Endodermal cell (in vitro differentiated cells): Measurements from ENCODE around the gene TNFAIP8L1. TPM values are rescaled to one million over a fixed set of nuclear protein-coding genes. Genes with fewer than 3 reads are reported as not detected.
A peak's percentile ranks its signal among the peaks of the same experiment; 100 is the strongest.

Source experiments
- DNase-seq: peaks from one replicate; pipeline ENCODE4 v3.0.0-alpha.2; 2017
- H3K27ac ChIP-seq: 2 replicates; pipeline ENCODE4 v1.5.1; 2013; ENCODE audit warnings: mild to moderate bottlenecking, low read depth, low read length, moderate library complexity
- H3K27me3 ChIP-seq: 2 replicates; pipeline ENCODE4 v1.6.1; 2013; ENCODE audit warnings: mild to moderate bottlenecking, low read length, moderate library complexity; ENCODE audit not compliant: insufficient read depth, control insufficient read depth, poor library complexity, severe bottlenecking
- H3K36me3 ChIP-seq: 2 replicates; pipeline ENCODE4 v1.7.0; 2013; ENCODE audit warnings: mild to moderate bottlenecking, low read length, moderate library complexity; ENCODE audit not compliant: control insufficient read depth, insufficient read depth
- H3K4me1 ChIP-seq: one replicate; pipeline ENCODE4 v1.7.0; 2013; ENCODE audit warnings: low read length; ENCODE audit not compliant: control insufficient read depth, insufficient read depth
- H3K4me3 ChIP-seq: 2 replicates; pipeline ENCODE4 v1.5.1; 2013; ENCODE audit warnings: mild to moderate bottlenecking, low read length, moderate library complexity
- H3K9ac ChIP-seq: 2 replicates; pipeline ENCODE4 v1.6.1; 2013; ENCODE audit warnings: mild to moderate bottlenecking, low read length, moderate library complexity; ENCODE audit not compliant: poor library complexity, severe bottlenecking; ENCODE audit errors: extremely low read depth
- H3K9me3 ChIP-seq: 2 replicates; pipeline ENCODE4 v1.6.1; 2013; ENCODE audit warnings: mild to moderate bottlenecking, low read length, moderate library complexity; ENCODE audit not compliant: control insufficient read depth
- H3K27ac Mint-ChIP-seq: 2 replicates; pipeline ENCODE4 v1.8.0; 2020; ENCODE audit warnings: mixed read lengths
- H3K27me3 Mint-ChIP-seq: 2 replicates; pipeline ENCODE4 v1.8.0; 2021; ENCODE audit warnings: mild to moderate bottlenecking, mixed read lengths; ENCODE audit not compliant: insufficient read depth
- H3K36me3 Mint-ChIP-seq: 2 replicates; pipeline ENCODE4 v1.8.0; 2020; ENCODE audit warnings: low read depth, mixed read lengths
- H3K4me1 Mint-ChIP-seq: 2 replicates; pipeline ENCODE4 v1.8.0; 2020; ENCODE audit warnings: mixed read lengths
- H3K4me3 Mint-ChIP-seq: 2 replicates; pipeline ENCODE4 v1.8.0; 2020; ENCODE audit warnings: mild to moderate bottlenecking, moderate library complexity, mixed read lengths
- H3K9me3 Mint-ChIP-seq: 2 replicates; pipeline ENCODE4 v1.8.0; 2020; ENCODE audit warnings: mild to moderate bottlenecking, mixed read lengths
- CTCF ChIP-seq: fragments of 200-600 bp; sonication (generic); conservative IDR thresholded peaks from 2 replicates; pipeline ENCODE4 v1.5.0; 2021; ENCODE audit warnings: antibody characterized with exemption, mild to moderate bottlenecking
- WGBS, 2 experiments: methylation state at CpG; one replicate each; pipeline versions ENCODE4 v1.1.5 to v1.1.7; 2013; ENCODE audit warnings: missing lambda C conversion rate in 2 of 2, mixed read lengths in 1 of 2; ENCODE audit not compliant: insufficient coverage in 1 of 2, insufficient read length in 1 of 2; 5-methylcytosine and 5-hydroxymethylcytosine counted together
- total RNA-seq, 2 donors: library from RNA; stranded (reverse); fragmentation: NEBNext Ultra II Directional in 1 of 2; extraction: Animal tissue kit (Norgen Biotek cat#: 25700) in 1 of 2; gene quantifications; 2 replicates in 1 of 2; 3 replicates in 1 of 2; pipeline ENCODE4 v1.2.1, GENCODE V29; 2021

The TNFAIP8L1 gene
- total RNA-seq, 2 donors from 2014 or later: 18.1 to 25.5 TPM

GRCh38 chr19:4636761-4637160 is 2.6 kb upstream of the TNFAIP8L1 start:
- peaks cover 21% of the 10 kb centered on the region for H3K27me3 Mint-ChIP-seq
- TF ChIP-seq CTCF: no peak
- no peak overlapping the region for H3K27ac Mint-ChIP-seq
- peaks cover 1% of the 10 kb centered on the region for H3K9me3 Mint-ChIP-seq
- Histone ChIP-seq H3K36me3 (no peaks in the 10 kb centered on the region), H3K9me3 (no peaks in the 10 kb centered on the region), H3K27ac (no peak overlapping the region), H3K9ac (no peak overlapping the region), H3K4me1 (peaks cover 5% of the 10 kb centered on the region), H3K27me3 (peaks cover 3% of the 10 kb centered on the region), H3K4me3 (no peak overlapping the region)
- DNase-seq: no peak
- WGBS, 2 experiments: 79% methylated on average over 3 to 8 of the region's 8 CpGs
- peaks cover 8% of the 10 kb centered on the region for H3K4me1 Mint-ChIP-seq
- H3K36me3 Mint-ChIP-seq: no peaks in the 10 kb centered on the region
- H3K4me3 Mint-ChIP-seq: peak overlapping the region; percentile 50

- Mint-ChIP-seq H3K4me3 (no peak overlapping the region), H3K27ac (no peak overlapping the region), H3K9me3 (peaks cover under 1% of the 10 kb centered on the region), H3K27me3 (peaks cover 15% of the 10 kb centered on the region), H3K4me1 (peaks cover 7% of the 10 kb centered on the region), H3K36me3 (no peaks in the 10 kb centered on the region)
- peaks cover 5% of the 10 kb centered on the region for H3K4me1 ChIP-seq
- peaks cover 3% of the 10 kb centered on the region for H3K27me3 ChIP-seq
- no peak overlapping the region for H3K4me3 ChIP-seq
- TF ChIP-seq CTCF: no peak
- no peak for DNase-seq
- no peak overlapping the region for H3K27ac ChIP-seq
- no peaks in the 10 kb centered on the region for H3K36me3 ChIP-seq
- WGBS, 2 experiments: 97 to 100% methylated on average over 4 to 11 of the region's 11 CpGs
- no peaks in the 10 kb centered on the region for H3K9me3 ChIP-seq
- no peak overlapping the region for H3K9ac ChIP-seq
Observed at GRCh38 chr19:4638317-4638716, 999 bp upstream of the TNFAIP8L1 start.

DNA sequence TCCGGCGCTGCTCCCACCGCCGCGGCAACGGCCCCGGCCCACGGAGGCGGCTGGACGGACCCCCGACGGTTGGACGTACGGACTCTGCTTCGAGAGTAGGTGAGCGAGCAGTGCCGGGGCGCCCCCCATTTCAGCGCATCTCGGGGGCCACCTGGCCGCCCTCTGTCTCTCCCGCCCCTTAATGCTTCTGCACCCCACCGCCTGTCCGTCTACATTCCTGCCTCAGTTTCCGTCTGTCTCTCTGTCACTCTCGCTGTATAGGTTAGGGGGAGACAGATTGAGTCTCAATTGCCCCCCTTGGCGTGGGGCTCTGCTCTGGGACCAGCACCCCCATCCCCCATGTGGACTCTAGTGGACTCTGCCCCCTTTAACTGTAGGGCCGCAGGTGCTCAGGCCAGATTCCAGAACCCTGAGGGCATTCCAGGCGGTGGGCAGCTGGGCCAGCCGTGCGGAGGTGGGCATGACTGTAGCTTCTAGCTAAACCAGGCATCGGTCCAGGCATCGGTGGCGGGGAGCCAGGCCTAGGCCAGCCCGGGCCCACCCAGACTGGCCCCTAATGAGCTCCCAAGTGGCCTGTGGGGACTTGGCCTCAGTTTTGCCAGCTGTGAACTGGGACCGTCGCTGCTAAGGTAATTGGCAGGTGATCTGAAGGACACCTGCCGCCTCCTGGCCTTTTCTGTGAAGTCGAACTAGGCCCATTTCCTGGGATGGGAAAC is 373 bp downstream of the TNFAIP8L1 start:
- TF ChIP-seq CTCF: no peak
- peak overlapping the region; percentile 85 for H3K4me3 Mint-ChIP-seq
- DNase-seq: no peak
- peaks cover 5% of the 10 kb centered on the region for H3K4me1 ChIP-seq
- no peak overlapping the region for H3K9ac ChIP-seq
- H3K36me3 ChIP-seq: no peaks in the 10 kb centered on the region
- peak overlapping the region; percentile 89 for H3K4me3 ChIP-seq
- WGBS, 2 experiments: 23 to 28% methylated on average over 24 to 38 of the region's 39 CpGs
- no peaks in the 10 kb centered on the region for H3K36me3 Mint-ChIP-seq
- H3K9me3 ChIP-seq: no peaks in the 10 kb centered on the region
- peaks cover 5% of the 10 kb centered on the region for H3K4me1 Mint-ChIP-seq
- no peak overlapping the region for H3K27ac ChIP-seq
- H3K9me3 Mint-ChIP-seq: no peaks in the 10 kb centered on the region
- peaks cover 13% of the 10 kb centered on the region for H3K27me3 Mint-ChIP-seq
- H3K27me3 ChIP-seq: peaks cover 3% of the 10 kb centered on the region
- peak overlapping the region; percentile 94 for H3K27ac Mint-ChIP-seq
